HepG2 (cell line): ENCODE results near the gene C11orf86. TPM values are rescaled to one million over a fixed set of nuclear protein-coding genes. Genes with fewer than 3 reads are reported as not detected.

Experiments
- CHCHD3 ChIP-seq: sonication (generic); formaldehyde crosslinking; IDR thresholded peaks from 2 replicates; pipeline ENCODE4 v1.8.0; 2022; ENCODE audit warnings: mild to moderate bottlenecking, missing genetic modification reagents, moderate library complexity
- FIP1L1 ChIP-seq: fragments of 200-400 bp; formaldehyde crosslinking; IDR thresholded peaks from 2 replicates; pipeline ENCODE4 v1.6.1; 2018; ENCODE audit warnings: low read depth, mild to moderate bottlenecking, low read length, moderate library complexity, borderline replicate concordance; ENCODE audit not compliant: insufficient read depth
- GZF1 ChIP-seq: sonication (generic); formaldehyde crosslinking; IDR thresholded peaks from 2 replicates; pipeline ENCODE4 v1.5.1; 2020; ENCODE audit warnings: mild to moderate bottlenecking, missing genetic modification reagents
- HDAC1 ChIP-seq: sonication (generic); formaldehyde crosslinking; IDR thresholded peaks from 2 replicates; pipeline ENCODE4 v1.5.1; 2020; ENCODE audit warnings: mild to moderate bottlenecking, missing genetic modification reagents
- HMGA1 ChIP-seq: sonication (generic); formaldehyde crosslinking; conservative IDR thresholded peaks from 2 replicates; pipeline ENCODE4 v1.4.0; 2020; ENCODE audit warnings: missing genetic modification reagents
- HOXD1 ChIP-seq: sonication (generic); formaldehyde crosslinking; IDR thresholded peaks from 2 replicates; pipeline ENCODE4 v1.5.0; 2020; ENCODE audit warnings: missing genetic modification reagents
- JUN ChIP-seq: sonication (generic); formaldehyde crosslinking; IDR thresholded peaks from 2 replicates; pipeline ENCODE4 v1.4.0; 2020; ENCODE audit warnings: mild to moderate bottlenecking, missing genetic modification reagents
- KLF16 ChIP-seq, 2 experiments: sonication (generic) in 1 of 2; formaldehyde crosslinking in 1 of 2; IDR thresholded peaks; 2 replicates each; pipeline versions ENCODE4 v1.6.1 to v1.8.0; 2016 to 2023; ENCODE audit warnings: missing genetic modification reagents in 2 of 2, missing compliant biosample characterization in 1 of 2
- NFE2L2 ChIP-seq: fragments of 150-350 bp; IDR thresholded peaks from 2 replicates; pipeline ENCODE4 v1.6.1; 2014; ENCODE audit warnings: low read length
- RARA ChIP-seq: IDR thresholded peaks from 2 replicates; pipeline ENCODE4 v1.6.1; 2016; ENCODE audit warnings: missing genetic modification reagents, missing compliant biosample characterization
- REL ChIP-seq: sonication (generic); formaldehyde crosslinking; conservative IDR thresholded peaks from 2 replicates; pipeline ENCODE4 v1.8.0; 2022; ENCODE audit warnings: mild to moderate bottlenecking, missing genetic modification reagents, moderate library complexity
- SUZ12 ChIP-seq: fragments of 150-350 bp; IDR thresholded peaks from 2 replicates; pipeline ENCODE4 v1.6.1; 2014; ENCODE audit warnings: low read depth, low read length
- SYNCRIP ChIP-seq: fragments of 200-400 bp; formaldehyde crosslinking; IDR thresholded peaks from 2 replicates; pipeline ENCODE4 v1.6.1; 2018; ENCODE audit warnings: mild to moderate bottlenecking, low read depth, low read length; ENCODE audit not compliant: insufficient read depth
- TAF15 ChIP-seq: fragments of 200-400 bp; formaldehyde crosslinking; IDR thresholded peaks from one replicate; pipeline ENCODE4 v1.6.1; 2018; ENCODE audit warnings: mild to moderate bottlenecking, low read depth, low read length; ENCODE audit not compliant: poor library complexity, severe bottlenecking
- ZNF143 ChIP-seq: sonication (generic); formaldehyde crosslinking; IDR thresholded peaks from 2 replicates; pipeline ENCODE4 v1.4.0; 2020; ENCODE audit warnings: missing genetic modification reagents
- ZNF232 ChIP-seq: sonication (generic); formaldehyde crosslinking; IDR thresholded peaks from 2 replicates; pipeline ENCODE4 v1.4.0; 2020; ENCODE audit warnings: missing genetic modification reagents, borderline replicate concordance
- ZNF644 ChIP-seq: IDR thresholded peaks from 2 replicates; pipeline ENCODE4 v1.6.1; 2016; ENCODE audit warnings: low read depth
- ZNF746 ChIP-seq: sonication (generic); formaldehyde crosslinking; IDR thresholded peaks from 2 replicates; pipeline ENCODE4 v1.8.0; 2022; ENCODE audit warnings: mild to moderate bottlenecking, missing genetic modification reagents
- polyA plus RNA-seq, 8 experiments: library from polyadenylated mRNA; depleted of rRNA in 3 of 8; stranded (reverse) in 7 of 8; unstranded in 1 of 8; fragments of >200 nt; fragmentation: Illumina TruSeq in 4 of 8; extraction: Trizol in 4 of 8; gene quantifications; 2 replicates each; pipeline versions ENCODE4 v1.2.1 to v1.2.3, GENCODE V29; 2011 to 2016; ENCODE audit warnings: low read depth in 4 of 8, missing spikeins in 1 of 8, mixed read lengths in 1 of 8; ENCODE audit not compliant: insufficient read depth in 1 of 8
- total RNA-seq, 5 experiments: library from RNA; depleted of rRNA; stranded (reverse); fragments of >200 nt; fragmentation: Illumina TruSeq; extraction: Trizol; gene quantifications; 2 replicates each; pipeline ENCODE4 v1.2.3, GENCODE V29; 2016; ENCODE audit warnings: low read depth in 1 of 5
- TF ChIP-seq, protein P1 (sequence below): sonication (generic); formaldehyde crosslinking; conservative IDR thresholded peaks from 2 replicates; pipeline ENCODE4 v1.4.0; 2020; ENCODE audit warnings: missing genetic modification reagents
- TF ChIP-seq, protein P2 (sequence below): sonication (generic); formaldehyde crosslinking; IDR thresholded peaks from 2 replicates; pipeline ENCODE4 v1.8.0; 2022; ENCODE audit warnings: mild to moderate bottlenecking, missing genetic modification reagents; ENCODE audit not compliant: insufficient replicate concordance
- TF ChIP-seq, protein P3 (sequence below): sonication (generic); formaldehyde crosslinking; IDR thresholded peaks from 2 replicates; pipeline ENCODE4 v1.4.0; 2020; ENCODE audit warnings: missing genetic modification reagents
- TF ChIP-seq, protein P4 (sequence below): sonication (generic); formaldehyde crosslinking; conservative IDR thresholded peaks from 2 replicates; pipeline ENCODE4 v1.8.1; 2023; ENCODE audit warnings: missing genetic modification reagents
- TF ChIP-seq, protein P5 (sequence below): IDR thresholded peaks from 2 replicates; pipeline ENCODE4 v1.6.1; 2016; ENCODE audit warnings: mild to moderate bottlenecking

The C11orf86 gene
- total and polyA plus RNA-seq, 2 of the 13 experiments (the other 11 are each of a cell fraction or from before 2014, with no cell fraction given) = 0.11 to 0.18 TPM

DNA sequence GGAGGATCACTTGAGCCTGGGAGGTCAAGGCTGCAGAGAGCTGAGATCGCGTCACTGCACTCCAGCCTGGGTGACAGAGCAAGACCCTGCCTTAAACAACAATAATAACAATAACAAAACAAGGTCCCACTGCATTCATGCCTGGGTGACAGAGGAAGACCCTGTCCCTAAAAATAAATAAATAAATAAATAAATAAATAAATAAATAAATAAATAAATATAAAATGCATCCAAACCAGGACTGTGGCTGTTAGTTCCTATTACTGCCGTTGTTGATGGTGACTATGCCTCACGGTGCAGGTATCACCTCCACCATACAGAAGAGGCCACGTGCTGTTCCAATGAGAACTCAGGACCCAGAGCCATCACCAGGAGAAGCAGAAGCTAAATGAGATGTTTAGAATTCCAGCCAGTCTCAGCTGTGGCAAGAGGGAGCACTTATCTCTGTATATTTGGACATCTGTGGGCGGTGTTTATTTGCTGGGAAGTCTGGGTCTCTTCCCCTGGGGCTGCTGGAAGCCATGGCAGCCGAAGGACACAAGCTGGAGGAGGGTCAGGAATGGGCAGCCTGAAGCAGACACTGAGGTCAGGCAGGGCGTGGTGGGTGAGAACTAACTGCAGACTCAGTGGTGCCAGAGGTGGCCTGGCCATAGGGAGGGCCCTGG lies 21.6 kb downstream of the C11orf86 start (continued):
- TF ChIP-seq ZNF746 (CRISPR knock-in tag) (0 out of 2 replicates have a peak, but pooled peaks have one; percentile 37), REL (CRISPR knock-in tag) (no peak), FIP1L1 (no peak), ZNF143 (CRISPR knock-in tag) (0 out of 2 replicates have a peak, but pooled peaks have one; percentile 44), HDAC1 (CRISPR knock-in tag) (0 out of 2 replicates have a peak, but pooled peaks have one; percentile 25), HOXD1 (CRISPR knock-in tag) (no peak; the same call in 1 of the 2 replicates), JUN (CRISPR knock-in tag) (no peak), TAF15 (no peak), NFE2L2 (no peak), KLF16 (CRISPR knock-in tag; IDR thresholded peaks at IDR 0.05) (no peak), ZNF232 (CRISPR knock-in tag) (no peak), GZF1 (CRISPR knock-in tag) (no peak), SYNCRIP (no peak), CHCHD3 (CRISPR knock-in tag) (no peak), RARA (CRISPR knock-in tag) (peak; percentile 77), SUZ12 (no peak), HMGA1 (CRISPR knock-in tag) (no peak), ZNF644 (no peak)
- TF ChIP-seq, protein P1, sequence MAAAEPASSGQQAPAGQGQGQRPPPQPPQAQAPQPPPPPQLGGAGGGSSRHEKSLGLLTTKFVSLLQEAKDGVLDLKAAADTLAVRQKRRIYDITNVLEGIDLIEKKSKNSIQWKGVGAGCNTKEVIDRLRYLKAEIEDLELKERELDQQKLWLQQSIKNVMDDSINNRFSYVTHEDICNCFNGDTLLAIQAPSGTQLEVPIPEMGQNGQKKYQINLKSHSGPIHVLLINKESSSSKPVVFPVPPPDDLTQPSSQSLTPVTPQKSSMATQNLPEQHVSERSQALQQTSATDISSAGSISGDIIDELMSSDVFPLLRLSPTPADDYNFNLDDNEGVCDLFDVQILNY (CRISPR knock-in tag) = no peak
- TF ChIP-seq, protein P2, sequence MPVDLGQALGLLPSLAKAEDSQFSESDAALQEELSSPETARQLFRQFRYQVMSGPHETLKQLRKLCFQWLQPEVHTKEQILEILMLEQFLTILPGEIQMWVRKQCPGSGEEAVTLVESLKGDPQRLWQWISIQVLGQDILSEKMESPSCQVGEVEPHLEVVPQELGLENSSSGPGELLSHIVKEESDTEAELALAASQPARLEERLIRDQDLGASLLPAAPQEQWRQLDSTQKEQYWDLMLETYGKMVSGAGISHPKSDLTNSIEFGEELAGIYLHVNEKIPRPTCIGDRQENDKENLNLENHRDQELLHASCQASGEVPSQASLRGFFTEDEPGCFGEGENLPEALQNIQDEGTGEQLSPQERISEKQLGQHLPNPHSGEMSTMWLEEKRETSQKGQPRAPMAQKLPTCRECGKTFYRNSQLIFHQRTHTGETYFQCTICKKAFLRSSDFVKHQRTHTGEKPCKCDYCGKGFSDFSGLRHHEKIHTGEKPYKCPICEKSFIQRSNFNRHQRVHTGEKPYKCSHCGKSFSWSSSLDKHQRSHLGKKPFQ (CRISPR knock-in tag) = no peak
- TF ChIP-seq, protein P3, sequence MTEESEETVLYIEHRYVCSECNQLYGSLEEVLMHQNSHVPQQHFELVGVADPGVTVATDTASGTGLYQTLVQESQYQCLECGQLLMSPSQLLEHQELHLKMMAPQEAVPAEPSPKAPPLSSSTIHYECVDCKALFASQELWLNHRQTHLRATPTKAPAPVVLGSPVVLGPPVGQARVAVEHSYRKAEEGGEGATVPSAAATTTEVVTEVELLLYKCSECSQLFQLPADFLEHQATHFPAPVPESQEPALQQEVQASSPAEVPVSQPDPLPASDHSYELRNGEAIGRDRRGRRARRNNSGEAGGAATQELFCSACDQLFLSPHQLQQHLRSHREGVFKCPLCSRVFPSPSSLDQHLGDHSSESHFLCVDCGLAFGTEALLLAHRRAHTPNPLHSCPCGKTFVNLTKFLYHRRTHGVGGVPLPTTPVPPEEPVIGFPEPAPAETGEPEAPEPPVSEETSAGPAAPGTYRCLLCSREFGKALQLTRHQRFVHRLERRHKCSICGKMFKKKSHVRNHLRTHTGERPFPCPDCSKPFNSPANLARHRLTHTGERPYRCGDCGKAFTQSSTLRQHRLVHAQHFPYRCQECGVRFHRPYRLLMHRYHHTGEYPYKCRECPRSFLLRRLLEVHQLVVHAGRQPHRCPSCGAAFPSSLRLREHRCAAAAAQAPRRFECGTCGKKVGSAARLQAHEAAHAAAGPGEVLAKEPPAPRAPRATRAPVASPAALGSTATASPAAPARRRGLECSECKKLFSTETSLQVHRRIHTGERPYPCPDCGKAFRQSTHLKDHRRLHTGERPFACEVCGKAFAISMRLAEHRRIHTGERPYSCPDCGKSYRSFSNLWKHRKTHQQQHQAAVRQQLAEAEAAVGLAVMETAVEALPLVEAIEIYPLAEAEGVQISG = no peak
- TF ChIP-seq, protein P4, sequence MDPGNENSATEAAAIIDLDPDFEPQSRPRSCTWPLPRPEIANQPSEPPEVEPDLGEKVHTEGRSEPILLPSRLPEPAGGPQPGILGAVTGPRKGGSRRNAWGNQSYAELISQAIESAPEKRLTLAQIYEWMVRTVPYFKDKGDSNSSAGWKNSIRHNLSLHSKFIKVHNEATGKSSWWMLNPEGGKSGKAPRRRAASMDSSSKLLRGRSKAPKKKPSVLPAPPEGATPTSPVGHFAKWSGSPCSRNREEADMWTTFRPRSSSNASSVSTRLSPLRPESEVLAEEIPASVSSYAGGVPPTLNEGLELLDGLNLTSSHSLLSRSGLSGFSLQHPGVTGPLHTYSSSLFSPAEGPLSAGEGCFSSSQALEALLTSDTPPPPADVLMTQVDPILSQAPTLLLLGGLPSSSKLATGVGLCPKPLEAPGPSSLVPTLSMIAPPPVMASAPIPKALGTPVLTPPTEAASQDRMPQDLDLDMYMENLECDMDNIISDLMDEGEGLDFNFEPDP (CRISPR knock-in tag) = no peak
- TF ChIP-seq, protein P5, sequence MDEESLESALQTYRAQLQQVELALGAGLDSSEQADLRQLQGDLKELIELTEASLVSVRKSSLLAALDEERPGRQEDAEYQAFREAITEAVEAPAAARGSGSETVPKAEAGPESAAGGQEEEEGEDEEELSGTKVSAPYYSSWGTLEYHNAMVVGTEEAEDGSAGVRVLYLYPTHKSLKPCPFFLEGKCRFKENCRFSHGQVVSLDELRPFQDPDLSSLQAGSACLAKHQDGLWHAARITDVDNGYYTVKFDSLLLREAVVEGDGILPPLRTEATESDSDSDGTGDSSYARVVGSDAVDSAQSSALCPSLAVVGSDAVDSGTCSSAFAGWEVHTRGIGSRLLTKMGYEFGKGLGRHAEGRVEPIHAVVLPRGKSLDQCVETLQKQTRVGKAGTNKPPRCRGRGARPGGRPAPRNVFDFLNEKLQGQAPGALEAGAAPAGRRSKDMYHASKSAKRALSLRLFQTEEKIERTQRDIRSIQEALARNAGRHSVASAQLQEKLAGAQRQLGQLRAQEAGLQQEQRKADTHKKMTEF (CRISPR knock-in tag) = no peak
